ENCODE results near the gene SFMBT1.

SFMBT1 gene

DNA sequence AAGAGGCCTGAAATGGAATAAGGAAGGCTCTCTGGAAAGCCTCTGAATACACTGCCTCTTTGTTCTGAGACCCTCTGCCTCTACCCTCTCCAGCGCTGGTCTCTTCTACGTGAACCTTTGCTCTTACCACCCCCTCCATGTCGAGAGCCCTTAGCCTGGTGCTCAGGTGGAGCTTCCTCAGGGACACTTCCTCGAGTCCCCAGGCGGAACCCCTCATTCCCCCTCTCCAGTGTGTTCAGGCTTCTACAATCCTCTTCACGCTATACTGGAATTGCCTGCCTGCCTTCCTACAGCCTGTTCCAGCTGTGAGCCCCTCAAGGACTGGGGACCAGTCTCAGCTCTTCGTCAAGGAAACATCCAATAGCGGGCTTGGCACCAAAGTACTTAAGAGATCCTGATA is 156.0 kb downstream of the SFMBT1 start:
- TF ChIP-seq, protein P1, sequence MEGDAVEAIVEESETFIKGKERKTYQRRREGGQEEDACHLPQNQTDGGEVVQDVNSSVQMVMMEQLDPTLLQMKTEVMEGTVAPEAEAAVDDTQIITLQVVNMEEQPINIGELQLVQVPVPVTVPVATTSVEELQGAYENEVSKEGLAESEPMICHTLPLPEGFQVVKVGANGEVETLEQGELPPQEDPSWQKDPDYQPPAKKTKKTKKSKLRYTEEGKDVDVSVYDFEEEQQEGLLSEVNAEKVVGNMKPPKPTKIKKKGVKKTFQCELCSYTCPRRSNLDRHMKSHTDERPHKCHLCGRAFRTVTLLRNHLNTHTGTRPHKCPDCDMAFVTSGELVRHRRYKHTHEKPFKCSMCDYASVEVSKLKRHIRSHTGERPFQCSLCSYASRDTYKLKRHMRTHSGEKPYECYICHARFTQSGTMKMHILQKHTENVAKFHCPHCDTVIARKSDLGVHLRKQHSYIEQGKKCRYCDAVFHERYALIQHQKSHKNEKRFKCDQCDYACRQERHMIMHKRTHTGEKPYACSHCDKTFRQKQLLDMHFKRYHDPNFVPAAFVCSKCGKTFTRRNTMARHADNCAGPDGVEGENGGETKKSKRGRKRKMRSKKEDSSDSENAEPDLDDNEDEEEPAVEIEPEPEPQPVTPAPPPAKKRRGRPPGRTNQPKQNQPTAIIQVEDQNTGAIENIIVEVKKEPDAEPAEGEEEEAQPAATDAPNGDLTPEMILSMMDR (IDR thresholded peaks at IDR 0.05): no peak
- H3K4me1 Mint-ChIP-seq: no peaks in the 10 kb centered on the region
- DNase-seq: no peak
- no peaks in the 10 kb centered on the region for H3K27me3 Mint-ChIP-seq (ENCODE audit: low read depth, poor library complexity)
- H3K9me3 Mint-ChIP-seq: peaks cover 9% of the 10 kb centered on the region
- no peak overlapping the region for H3K27ac Mint-ChIP-seq
- H3K36me3 Mint-ChIP-seq (ENCODE audit: low read depth): peaks cover 11% of the 10 kb centered on the region
- H3K4me3 Mint-ChIP-seq: no peak overlapping the region

DNA sequence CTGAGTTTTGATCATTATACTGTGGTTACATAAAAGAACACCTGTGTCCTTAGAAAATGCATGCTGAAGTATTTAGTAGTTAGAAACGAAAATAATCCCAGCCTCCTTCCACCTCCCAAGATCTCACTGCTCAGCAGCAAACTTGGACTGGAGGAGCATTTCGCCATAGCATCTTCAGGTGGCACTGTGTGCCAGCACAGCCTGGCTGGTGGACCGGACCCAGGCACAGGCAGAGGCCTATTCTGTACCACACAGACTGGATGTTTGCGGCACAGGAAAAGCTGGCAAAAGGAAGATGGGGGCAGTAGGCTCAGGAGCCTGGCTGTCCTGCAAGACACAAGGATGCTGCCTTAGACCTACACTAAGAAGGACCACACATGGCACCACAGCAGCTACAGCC is 158.7 kb downstream of the SFMBT1 start:
- Mint-ChIP-seq H3K27ac (no peak overlapping the region), H3K4me3 (no peak overlapping the region), H3K9me3 (peaks cover 11% of the 10 kb centered on the region), H3K4me1 (peaks cover under 1% of the 10 kb centered on the region), H3K36me3 (ENCODE audit: low read depth) (peaks cover 16% of the 10 kb centered on the region), H3K27me3 (ENCODE audit: low read depth, poor library complexity) (no peaks in the 10 kb centered on the region)
- TF ChIP-seq, protein P1 (IDR thresholded peaks at IDR 0.05): no peak
- DNase-seq: no peak

DNA sequence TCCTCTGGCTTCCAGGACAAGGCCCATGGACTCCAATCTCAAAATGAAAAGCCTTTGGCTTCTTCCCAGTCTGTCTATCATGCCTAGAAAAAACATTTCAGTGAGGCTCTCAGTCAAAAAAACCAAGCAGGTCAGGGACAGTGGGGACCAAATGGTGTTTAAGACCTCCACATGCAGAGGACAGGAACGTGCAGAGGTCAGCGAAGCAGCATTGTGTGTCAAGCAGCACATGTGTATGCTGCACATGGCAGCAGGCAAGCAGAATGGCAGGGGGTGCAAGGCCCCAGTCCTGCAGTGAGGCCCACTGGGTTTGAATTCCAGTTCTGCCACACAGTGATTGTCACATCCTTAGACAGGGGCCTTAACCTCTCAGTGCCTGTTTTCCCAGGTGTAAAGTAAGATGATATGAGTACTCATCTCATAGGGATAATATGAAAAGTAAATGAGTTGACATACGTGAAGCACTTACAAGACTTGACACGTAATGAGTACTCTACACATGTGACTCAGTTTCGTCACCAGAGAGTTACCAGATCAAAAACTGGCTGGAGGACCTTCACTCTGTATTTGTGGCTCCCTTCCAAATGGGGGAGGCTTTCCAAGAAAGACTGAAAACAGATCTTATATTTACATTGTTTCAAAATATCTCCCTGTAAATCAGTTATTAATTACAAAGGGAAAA is 159.7 kb downstream of the SFMBT1 start:
- no peak overlapping the region for H3K27ac Mint-ChIP-seq
- TF ChIP-seq, protein P1 (IDR thresholded peaks at IDR 0.05): no peak
- H3K4me1 Mint-ChIP-seq: peaks cover 5% of the 10 kb centered on the region
- H3K4me3 Mint-ChIP-seq: no peak overlapping the region
- H3K27me3 Mint-ChIP-seq (ENCODE audit: low read depth, poor library complexity): no peaks in the 10 kb centered on the region
- DNase-seq: no peak
- peaks cover 11% of the 10 kb centered on the region for H3K9me3 Mint-ChIP-seq
- peaks cover 16% of the 10 kb centered on the region for H3K36me3 Mint-ChIP-seq (ENCODE audit: low read depth)

DNA sequence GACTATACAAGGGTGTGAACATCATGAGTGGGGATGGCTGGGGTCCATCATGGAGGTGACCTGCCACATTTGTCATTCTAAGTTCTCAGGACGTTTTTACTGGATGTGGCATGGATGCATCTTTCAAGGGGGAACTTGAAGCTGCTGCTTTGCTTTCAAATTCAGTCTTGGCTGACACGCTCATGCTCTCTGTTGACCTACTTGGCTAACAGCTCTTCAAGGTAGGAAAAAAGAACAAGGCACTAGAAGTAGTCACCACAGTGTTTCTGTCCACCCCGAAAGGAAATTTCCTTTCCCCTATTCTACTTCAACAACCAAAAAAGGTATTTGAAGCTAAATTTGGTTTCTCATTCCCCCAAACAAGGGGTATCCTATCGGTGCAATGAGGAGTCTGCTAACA is 163.5 kb downstream of the SFMBT1 start:
- no peak for DNase-seq
- Mint-ChIP-seq H3K36me3 (ENCODE audit: low read depth) (peaks cover 16% of the 10 kb centered on the region), H3K4me1 (peaks cover 5% of the 10 kb centered on the region), H3K4me3 (no peak overlapping the region), H3K27ac (no peak overlapping the region), H3K9me3 (peaks cover 11% of the 10 kb centered on the region), H3K27me3 (ENCODE audit: low read depth, poor library complexity) (no peaks in the 10 kb centered on the region)
- TF ChIP-seq, protein P1 (IDR thresholded peaks at IDR 0.05): no peak

DNA sequence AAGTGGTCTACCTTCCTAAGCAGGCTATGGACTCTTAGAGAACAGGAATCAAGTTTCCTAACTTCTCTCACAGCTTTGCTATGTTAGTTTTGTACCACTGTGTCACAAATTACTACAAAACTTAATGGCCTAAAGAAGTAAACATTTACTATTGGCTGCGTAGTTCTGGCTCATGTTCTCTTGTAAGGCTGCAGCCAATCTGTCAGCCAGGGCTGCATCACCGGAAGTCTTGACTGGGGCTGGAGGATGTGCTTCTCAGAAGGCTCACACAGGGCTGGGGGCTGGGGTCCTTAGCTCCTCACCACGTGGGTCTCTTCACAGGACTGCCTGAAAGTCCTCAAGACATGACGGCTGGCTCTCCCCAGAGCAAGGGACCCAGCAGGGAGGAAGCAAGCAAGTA is 164.0 kb downstream of the SFMBT1 start:
- Mint-ChIP-seq H3K27ac (peak overlapping the region; percentile 22), H3K9me3 (peaks cover 11% of the 10 kb centered on the region), H3K27me3 (ENCODE audit: low read depth, poor library complexity) (no peaks in the 10 kb centered on the region), H3K4me1 (peaks cover 5% of the 10 kb centered on the region), H3K4me3 (no peak overlapping the region), H3K36me3 (ENCODE audit: low read depth) (peaks cover 16% of the 10 kb centered on the region)
- TF ChIP-seq, protein P1 (IDR thresholded peaks at IDR 0.05): no peak
- no peak for DNase-seq

DNA sequence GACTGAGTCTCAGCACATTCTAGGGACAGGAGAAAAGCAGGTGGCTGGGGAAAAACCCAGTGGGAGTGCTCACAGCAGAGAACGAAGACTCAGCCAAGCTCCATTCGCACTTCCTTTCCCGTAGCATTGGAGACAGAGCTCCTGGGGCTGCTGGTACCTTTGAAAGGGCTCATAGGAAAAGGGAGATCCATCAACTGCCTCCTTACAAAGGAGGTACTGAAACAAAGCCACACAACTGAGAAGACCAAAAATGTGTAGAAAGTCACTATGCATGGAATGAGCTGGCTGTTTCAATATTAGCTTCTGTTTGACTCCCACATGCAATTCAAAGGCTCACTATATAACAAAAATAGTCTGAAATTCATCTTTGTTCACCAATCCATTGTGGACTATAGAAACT is 165.4 kb downstream of the SFMBT1 start:
- Mint-ChIP-seq H3K4me1 (peaks cover 5% of the 10 kb centered on the region), H3K9me3 (peaks cover 6% of the 10 kb centered on the region), H3K4me3 (no peak overlapping the region), H3K36me3 (ENCODE audit: low read depth) (peaks cover 11% of the 10 kb centered on the region), H3K27ac (no peak overlapping the region), H3K27me3 (ENCODE audit: low read depth, poor library complexity) (no peaks in the 10 kb centered on the region)
- DNase-seq: no peak
- TF ChIP-seq, protein P1 (IDR thresholded peaks at IDR 0.05): no peak

All from nephron progenitor cell (in vitro differentiated cells).